Measurements from ENCODE around the gene FNBP1.

DNA sequence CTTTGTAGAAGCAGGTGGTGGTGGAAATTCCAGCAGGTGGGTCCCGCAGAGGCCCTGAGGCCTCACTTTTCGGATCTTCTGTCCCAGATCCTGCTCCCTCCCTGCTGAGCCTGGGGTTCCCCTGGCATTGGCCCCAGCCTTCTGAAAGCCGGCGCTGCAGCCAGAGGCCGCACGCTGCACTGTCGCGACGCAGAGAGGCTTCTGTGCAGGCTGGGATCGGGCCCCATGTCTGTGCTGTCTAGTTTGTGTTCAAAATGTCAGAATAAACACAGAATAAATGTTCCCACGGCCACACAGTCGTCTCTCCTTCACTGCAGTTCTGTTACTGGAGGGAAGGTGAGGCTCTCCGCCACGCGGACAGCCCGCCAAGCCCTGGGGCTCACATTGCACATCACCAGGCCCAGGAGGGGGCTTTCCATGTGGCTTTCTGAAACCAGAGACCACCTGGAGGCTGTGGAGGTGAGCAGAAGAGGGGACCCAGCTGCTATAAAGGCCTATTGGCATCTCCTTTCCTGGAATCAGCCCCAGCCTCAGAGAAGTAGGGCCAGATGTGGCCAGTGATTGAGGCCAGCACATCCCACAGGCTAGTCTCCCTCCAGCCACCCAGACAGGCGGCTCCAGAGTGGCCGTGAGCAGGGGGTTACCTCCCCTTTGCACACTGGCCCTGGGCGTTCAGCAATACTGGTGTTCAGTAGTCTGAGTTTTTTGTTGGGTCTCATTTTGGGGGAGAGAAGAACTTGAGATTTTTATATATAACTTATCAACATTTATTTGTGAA, 161.3 kb downstream of the FNBP1 start:
- TF ChIP-seq POLR2AphosphoS5 (IDR thresholded peaks at IDR 0.05; ENCODE audit: low read depth, low read length) (no peak), MXI1 (IDR thresholded peaks at IDR 0.05; ENCODE audit: low read depth, low read length) (no peak), CHD2 (IDR thresholded peaks at IDR 0.05; ENCODE audit: low read length, partially characterized antibody) (no peak), NFIC (IDR thresholded peaks at IDR 0.05; ENCODE audit: borderline replicate concordance) (no peak), SIN3A (IDR thresholded peaks at IDR 0.05; ENCODE audit: borderline replicate concordance, low read depth, low read length) (no peak), SMC3 (IDR thresholded peaks at IDR 0.05; ENCODE audit: low read depth, low read length) (no peak), RXRA (IDR thresholded peaks at IDR 0.05; ENCODE audit: borderline replicate concordance, low read depth) (no peak), JUND (IDR thresholded peaks at IDR 0.05) (no peak)
- TF ChIP-seq, protein P1, sequence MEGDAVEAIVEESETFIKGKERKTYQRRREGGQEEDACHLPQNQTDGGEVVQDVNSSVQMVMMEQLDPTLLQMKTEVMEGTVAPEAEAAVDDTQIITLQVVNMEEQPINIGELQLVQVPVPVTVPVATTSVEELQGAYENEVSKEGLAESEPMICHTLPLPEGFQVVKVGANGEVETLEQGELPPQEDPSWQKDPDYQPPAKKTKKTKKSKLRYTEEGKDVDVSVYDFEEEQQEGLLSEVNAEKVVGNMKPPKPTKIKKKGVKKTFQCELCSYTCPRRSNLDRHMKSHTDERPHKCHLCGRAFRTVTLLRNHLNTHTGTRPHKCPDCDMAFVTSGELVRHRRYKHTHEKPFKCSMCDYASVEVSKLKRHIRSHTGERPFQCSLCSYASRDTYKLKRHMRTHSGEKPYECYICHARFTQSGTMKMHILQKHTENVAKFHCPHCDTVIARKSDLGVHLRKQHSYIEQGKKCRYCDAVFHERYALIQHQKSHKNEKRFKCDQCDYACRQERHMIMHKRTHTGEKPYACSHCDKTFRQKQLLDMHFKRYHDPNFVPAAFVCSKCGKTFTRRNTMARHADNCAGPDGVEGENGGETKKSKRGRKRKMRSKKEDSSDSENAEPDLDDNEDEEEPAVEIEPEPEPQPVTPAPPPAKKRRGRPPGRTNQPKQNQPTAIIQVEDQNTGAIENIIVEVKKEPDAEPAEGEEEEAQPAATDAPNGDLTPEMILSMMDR (IDR thresholded peaks at IDR 0.05): no peak
- TF ChIP-seq, protein P2, sequence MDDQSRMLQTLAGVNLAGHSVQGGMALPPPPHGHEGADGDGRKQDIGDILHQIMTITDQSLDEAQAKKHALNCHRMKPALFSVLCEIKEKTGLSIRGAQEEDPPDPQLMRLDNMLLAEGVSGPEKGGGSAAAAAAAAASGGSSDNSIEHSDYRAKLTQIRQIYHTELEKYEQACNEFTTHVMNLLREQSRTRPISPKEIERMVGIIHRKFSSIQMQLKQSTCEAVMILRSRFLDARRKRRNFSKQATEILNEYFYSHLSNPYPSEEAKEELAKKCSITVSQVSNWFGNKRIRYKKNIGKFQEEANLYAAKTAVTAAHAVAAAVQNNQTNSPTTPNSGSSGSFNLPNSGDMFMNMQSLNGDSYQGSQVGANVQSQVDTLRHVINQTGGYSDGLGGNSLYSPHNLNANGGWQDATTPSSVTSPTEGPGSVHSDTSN (IDR thresholded peaks at IDR 0.05): no peak
- TF ChIP-seq, protein P3, sequence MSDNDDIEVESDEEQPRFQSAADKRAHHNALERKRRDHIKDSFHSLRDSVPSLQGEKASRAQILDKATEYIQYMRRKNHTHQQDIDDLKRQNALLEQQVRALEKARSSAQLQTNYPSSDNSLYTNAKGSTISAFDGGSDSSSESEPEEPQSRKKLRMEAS (IDR thresholded peaks at IDR 0.05; ENCODE audit: low read depth): no peak
- TF ChIP-seq, protein P4, sequence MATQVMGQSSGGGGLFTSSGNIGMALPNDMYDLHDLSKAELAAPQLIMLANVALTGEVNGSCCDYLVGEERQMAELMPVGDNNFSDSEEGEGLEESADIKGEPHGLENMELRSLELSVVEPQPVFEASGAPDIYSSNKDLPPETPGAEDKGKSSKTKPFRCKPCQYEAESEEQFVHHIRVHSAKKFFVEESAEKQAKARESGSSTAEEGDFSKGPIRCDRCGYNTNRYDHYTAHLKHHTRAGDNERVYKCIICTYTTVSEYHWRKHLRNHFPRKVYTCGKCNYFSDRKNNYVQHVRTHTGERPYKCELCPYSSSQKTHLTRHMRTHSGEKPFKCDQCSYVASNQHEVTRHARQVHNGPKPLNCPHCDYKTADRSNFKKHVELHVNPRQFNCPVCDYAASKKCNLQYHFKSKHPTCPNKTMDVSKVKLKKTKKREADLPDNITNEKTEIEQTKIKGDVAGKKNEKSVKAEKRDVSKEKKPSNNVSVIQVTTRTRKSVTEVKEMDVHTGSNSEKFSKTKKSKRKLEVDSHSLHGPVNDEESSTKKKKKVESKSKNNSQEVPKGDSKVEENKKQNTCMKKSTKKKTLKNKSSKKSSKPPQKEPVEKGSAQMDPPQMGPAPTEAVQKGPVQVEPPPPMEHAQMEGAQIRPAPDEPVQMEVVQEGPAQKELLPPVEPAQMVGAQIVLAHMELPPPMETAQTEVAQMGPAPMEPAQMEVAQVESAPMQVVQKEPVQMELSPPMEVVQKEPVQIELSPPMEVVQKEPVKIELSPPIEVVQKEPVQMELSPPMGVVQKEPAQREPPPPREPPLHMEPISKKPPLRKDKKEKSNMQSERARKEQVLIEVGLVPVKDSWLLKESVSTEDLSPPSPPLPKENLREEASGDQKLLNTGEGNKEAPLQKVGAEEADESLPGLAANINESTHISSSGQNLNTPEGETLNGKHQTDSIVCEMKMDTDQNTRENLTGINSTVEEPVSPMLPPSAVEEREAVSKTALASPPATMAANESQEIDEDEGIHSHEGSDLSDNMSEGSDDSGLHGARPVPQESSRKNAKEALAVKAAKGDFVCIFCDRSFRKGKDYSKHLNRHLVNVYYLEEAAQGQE (IDR thresholded peaks at IDR 0.05; ENCODE audit: low read depth, low read length): no peak
